WERI-Rb-1 (cell line): ENCODE data around the gene LMO3.

Source experiments
- DNase-seq: peaks from one replicate; pipeline ENCODE4 v3.0.0-alpha.2; 2020
- H3K27ac ChIP-seq: fragments of 250-450 bp; sonication (Bioruptor Pico); 2 replicates; pipeline ENCODE4 v1.5.1; 2020; ENCODE audit warnings: mild to moderate bottlenecking, moderate library complexity
- H3K27me3 ChIP-seq: fragments of 250-450 bp; sonication (Bioruptor Pico); 2 replicates; pipeline ENCODE4 v1.5.1; 2021; ENCODE audit warnings: mild to moderate bottlenecking, low read depth, moderate library complexity; ENCODE audit not compliant: insufficient read depth, severe bottlenecking
- H3K36me3 ChIP-seq: fragments of 250-450 bp; sonication (Bioruptor Pico); 2 replicates; pipeline ENCODE4 v1.5.1; 2020; ENCODE audit warnings: mild to moderate bottlenecking, moderate library complexity
- H3K4me3 ChIP-seq: 2 replicates; pipeline ENCODE4 v1.5.1; 2011; ENCODE audit warnings: low read depth, mild to moderate bottlenecking, control low read depth, low read length
- H3K9me3 ChIP-seq: fragments of 250-450 bp; sonication (Bioruptor Pico); 2 replicates; pipeline ENCODE4 v1.5.1; 2021; ENCODE audit warnings: mild to moderate bottlenecking, moderate library complexity; ENCODE audit not compliant: severe bottlenecking
- CTCF ChIP-seq: IDR thresholded peaks from 2 replicates; pipeline ENCODE4 v1.5.1; 2011; ENCODE audit warnings: low read depth, mild to moderate bottlenecking, control low read depth, inconsistent platforms, low read length

Gene LMO3

GRCh38 chr12:16618256-16618655 is 12.3 kb upstream of the LMO3 start:
- no peak overlapping the region for H3K27ac ChIP-seq
- no peak for DNase-seq
- H3K27me3 ChIP-seq: no peaks in the 10 kb centered on the region
- TF ChIP-seq CTCF: no peak
- no peaks in the 10 kb centered on the region for H3K36me3 ChIP-seq
- no peak overlapping the region for H3K4me3 ChIP-seq
- peaks cover 5% of the 10 kb centered on the region for H3K9me3 ChIP-seq

GRCh38 chr12:16613199-16613598 is 7.2 kb upstream of the LMO3 start:
- H3K27me3 ChIP-seq: no peaks in the 10 kb centered on the region
- TF ChIP-seq CTCF: no peak
- no peaks in the 10 kb centered on the region for H3K9me3 ChIP-seq
- H3K36me3 ChIP-seq: no peaks in the 10 kb centered on the region
- no peak overlapping the region for H3K27ac ChIP-seq
- H3K4me3 ChIP-seq: no peak overlapping the region
- no peak for DNase-seq

GRCh38 chr12:16612647-16613046 is 6.7 kb upstream of the LMO3 start:
- DNase-seq: no peak
- H3K4me3 ChIP-seq: no peak overlapping the region
- no peak for TF ChIP-seq CTCF
- H3K27me3 ChIP-seq: no peaks in the 10 kb centered on the region
- no peaks in the 10 kb centered on the region for H3K36me3 ChIP-seq
- H3K9me3 ChIP-seq: no peaks in the 10 kb centered on the region
- H3K27ac ChIP-seq: no peak overlapping the region

GRCh38 chr12:16611146-16611545 is 5.2 kb upstream of the LMO3 start:
- Histone ChIP-seq H3K4me3 (no peak overlapping the region; the same call in 1 of the 2 replicates), H3K36me3 (no peaks in the 10 kb centered on the region), H3K9me3 (no peaks in the 10 kb centered on the region), H3K27ac (no peak overlapping the region), H3K27me3 (no peaks in the 10 kb centered on the region)
- TF ChIP-seq CTCF: no peak
- DNase-seq: no peak

- Histone ChIP-seq H3K4me3 (no peak overlapping the region), H3K9me3 (no peaks in the 10 kb centered on the region), H3K36me3 (no peaks in the 10 kb centered on the region), H3K27me3 (no peaks in the 10 kb centered on the region), H3K27ac (no peak overlapping the region)
- DNase-seq: no peak
- no peak for TF ChIP-seq CTCF
Observed at GRCh38 chr12:16610743-16611142, 4.8 kb upstream of the LMO3 start.

- no peak overlapping the region; the same call in 1 of the 2 replicates for H3K27ac ChIP-seq
- H3K36me3 ChIP-seq: no peaks in the 10 kb centered on the region
- no peak for DNase-seq
- H3K4me3 ChIP-seq: no peak overlapping the region
- no peaks in the 10 kb centered on the region for H3K9me3 ChIP-seq
- no peaks in the 10 kb centered on the region for H3K27me3 ChIP-seq
- no peak for TF ChIP-seq CTCF
Observed at GRCh38 chr12:16610001-16610585, 4.1 kb upstream of the LMO3 start.
